Prostate gland (tissue), 2 donors: ENCODE results near the gene ITIH5. TPM values are rescaled to one million over a fixed set of nuclear protein-coding genes. Genes with fewer than 3 reads are reported as not detected.

Experiments used
- DNase-seq: peaks from one replicate; pipeline ENCODE4 v3.0.0-alpha.2; 2019; ENCODE audit warnings: low spot score
- H3K27ac ChIP-seq, 2 donors: fragments of 200-600 bp; sonication (generic); 2 replicates each; pipeline ENCODE4 v1.5.1; 2017 to 2019
- H3K27me3 ChIP-seq: fragments of 200-600 bp; sonication (generic); replicated peaks from 2 replicates; pipeline ENCODE4 v1.5.1; 2019; ENCODE audit not compliant: insufficient read depth
- H3K36me3 ChIP-seq, 2 donors: fragments of 200-600 bp; sonication (generic); 1 replicate in 1 of 2; 2 replicates in 1 of 2; pipeline versions ENCODE4 v1.5.1 to v1.8.1; 2017 to 2019
- H3K4me1 ChIP-seq: fragments of 200-600 bp; sonication (generic); replicated peaks from 2 replicates; pipeline ENCODE4 v1.5.1; 2019
- H3K4me3 ChIP-seq, 2 donors: fragments of 200-600 bp; sonication (generic); 2 replicates each; pipeline ENCODE4 v1.5.1; 2017 to 2019
- H3K9me3 ChIP-seq: fragments of 200-600 bp; sonication (generic); 2 replicates; pipeline ENCODE4 v1.5.1; 2017
- POLR2A ChIP-seq: fragments of 450-650 bp; IDR thresholded peaks from one replicate; pipeline ENCODE4 v1.6.1; 2016; ENCODE audit warnings: antibody characterized with exemption, mild to moderate bottlenecking
- POLR2AphosphoS5 ChIP-seq: sonication (generic); formaldehyde crosslinking; IDR thresholded peaks from one replicate; pipeline ENCODE4 v1.6.1; 2017; ENCODE audit warnings: antibody characterized with exemption
- WGBS: methylation state at CpG from one replicate; pipeline ENCODE4 v1.1.5; 2018; 5-methylcytosine and 5-hydroxymethylcytosine counted together
- intact Hi-C: fragments of 100-400 bp; cut with DNase I; formaldehyde crosslinking; loops from one replicate; pipeline ENCODE4 v1.14.2; 2022
- total RNA-seq, 2 donors: library from RNA; depleted of rRNA; stranded (reverse); fragments of >200 nt; gene quantifications; one replicate each; pipeline ENCODE4 v1.1.0, GENCODE V29; 2016
- TF ChIP-seq, protein P1 (sequence below), 4 experiments: fragments of 200-600 bp in 2 of 4; fragments of 450-650 bp in 2 of 4; sonication (generic) in 2 of 4; IDR thresholded peaks; 1 replicate in 3 of 4; 2 replicates in 1 of 4; pipeline ENCODE4 v1.5.1; 2016 to 2019; ENCODE audit warnings: antibody characterized with exemption in 4 of 4, mild to moderate bottlenecking in 2 of 4, moderate library complexity in 2 of 4

ITIH5 gene
- total RNA-seq, 2 donors from 2014 or later: 13.5 to 42.0 TPM

DNA sequence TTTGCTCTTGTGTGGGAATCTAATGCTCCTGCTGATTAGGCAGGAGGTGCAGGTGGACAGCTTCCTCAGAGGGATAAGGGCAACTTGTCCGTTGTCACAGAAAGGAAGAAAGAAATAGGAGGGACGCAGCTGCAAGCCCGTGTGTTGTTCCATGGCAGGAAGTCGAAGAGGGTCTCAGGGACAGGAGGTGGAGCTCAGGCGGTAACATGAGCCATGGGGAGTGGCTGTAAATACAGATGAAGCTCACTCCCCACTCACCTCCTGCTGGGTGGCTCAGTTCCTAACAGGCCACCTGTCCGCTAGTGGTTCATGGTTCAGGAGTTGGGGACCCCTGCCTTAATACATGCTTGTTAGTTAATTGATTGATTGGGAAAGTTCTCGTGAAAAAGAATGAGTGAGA is 154.3 kb downstream of the ITIH5 start:
- TF ChIP-seq POLR2AphosphoS5 (no peak), POLR2A (no peak)
- TF ChIP-seq, protein P1, sequence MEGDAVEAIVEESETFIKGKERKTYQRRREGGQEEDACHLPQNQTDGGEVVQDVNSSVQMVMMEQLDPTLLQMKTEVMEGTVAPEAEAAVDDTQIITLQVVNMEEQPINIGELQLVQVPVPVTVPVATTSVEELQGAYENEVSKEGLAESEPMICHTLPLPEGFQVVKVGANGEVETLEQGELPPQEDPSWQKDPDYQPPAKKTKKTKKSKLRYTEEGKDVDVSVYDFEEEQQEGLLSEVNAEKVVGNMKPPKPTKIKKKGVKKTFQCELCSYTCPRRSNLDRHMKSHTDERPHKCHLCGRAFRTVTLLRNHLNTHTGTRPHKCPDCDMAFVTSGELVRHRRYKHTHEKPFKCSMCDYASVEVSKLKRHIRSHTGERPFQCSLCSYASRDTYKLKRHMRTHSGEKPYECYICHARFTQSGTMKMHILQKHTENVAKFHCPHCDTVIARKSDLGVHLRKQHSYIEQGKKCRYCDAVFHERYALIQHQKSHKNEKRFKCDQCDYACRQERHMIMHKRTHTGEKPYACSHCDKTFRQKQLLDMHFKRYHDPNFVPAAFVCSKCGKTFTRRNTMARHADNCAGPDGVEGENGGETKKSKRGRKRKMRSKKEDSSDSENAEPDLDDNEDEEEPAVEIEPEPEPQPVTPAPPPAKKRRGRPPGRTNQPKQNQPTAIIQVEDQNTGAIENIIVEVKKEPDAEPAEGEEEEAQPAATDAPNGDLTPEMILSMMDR (IDR thresholded peaks at IDR 0.05): no peak
- Histone ChIP-seq H3K36me3 (no peaks in the 10 kb centered on the region), H3K4me3 (no peak overlapping the region), H3K27ac (no peak overlapping the region), H3K4me1 (no peaks in the 10 kb centered on the region), H3K27me3 (no peaks in the 10 kb centered on the region), H3K9me3 (no peaks in the 10 kb centered on the region)
- WGBS: 84% methylated on average over 7 of the region's 7 CpGs
- no peak for DNase-seq
- intact Hi-C loops: no loop called here

DNA sequence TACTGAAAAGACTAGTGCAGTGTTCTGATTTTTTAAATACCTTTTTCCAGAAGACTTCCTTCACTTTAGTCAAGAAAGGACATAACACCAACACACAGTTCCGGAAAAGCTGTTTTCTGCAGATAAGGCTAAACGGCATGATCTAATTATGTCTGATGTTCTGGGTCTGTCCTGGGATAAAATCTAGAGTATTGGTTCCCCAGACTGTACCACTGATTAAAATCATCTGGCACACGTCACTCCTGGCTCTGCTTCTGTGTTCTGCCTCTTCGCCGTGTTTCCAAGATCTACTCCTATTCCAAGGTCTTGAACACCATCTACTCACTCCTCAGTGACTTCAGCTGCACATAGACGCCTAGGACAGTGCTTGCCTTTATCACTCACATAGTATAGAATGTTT is 155.2 kb downstream of the ITIH5 start:
- TF ChIP-seq, protein P1 (IDR thresholded peaks at IDR 0.05): no peak
- TF ChIP-seq POLR2AphosphoS5 (no peak), POLR2A (no peak)
- 79% methylated on average over 6 of the region's 6 CpGs for WGBS
- Histone ChIP-seq H3K27ac (no peak overlapping the region), H3K27me3 (no peaks in the 10 kb centered on the region), H3K36me3 (no peaks in the 10 kb centered on the region), H3K9me3 (no peaks in the 10 kb centered on the region), H3K4me3 (no peak overlapping the region), H3K4me1 (no peaks in the 10 kb centered on the region)
- intact Hi-C loops: no loop called here
- no peak for DNase-seq

Other genes with a start within 250 kb of the ITIH5 start
- not detected for gene ITIH2, start 36.4 kb upstream of the ITIH5 start, total RNA-seq
- 10 to 100 TPM in 1 of 2 donors, 1 to 10 TPM in 1; 7.0 to 11.1 TPM for gene KIN, start 121.0 kb upstream of the ITIH5 start, total RNA-seq
- gene ATP5F1C, start 121.2 kb upstream of the ITIH5 start, total RNA-seq: 100 to 1,000 TPM; 207 to 239 TPM
- 10 to 100 TPM in 1 of 2 donors, 1 to 10 TPM in 1; 4.4 to 20.2 TPM for gene TAF3, start 151.5 kb upstream of the ITIH5 start, total RNA-seq